ENCODE results near the gene ZFP36L1. TPM values are rescaled to one million over a fixed set of nuclear protein-coding genes. Genes with fewer than 3 reads are reported as not detected.

Gene ZFP36L1
- total RNA-seq, 4 donors from 2014 or later, result 78.8 to 321 (median 195) TPM

- TF ChIP-seq POLR2A (IDR thresholded peaks at IDR 0.05), result no peak
- Histone ChIP-seq H3K9me3 (peaks cover 0 to 1% (median 0%) of the 10 kb centered on the region in 4 donors), H3K4me3 (no peak overlapping the region), H3K4me1 (peaks cover 0 to 22% (median 12%) of the 10 kb centered on the region in 4 donors), H3K27ac (peak overlapping the region; percentile 66 to 82 (median 76)), H3K27me3 (no peaks in the 10 kb centered on the region), H3K36me3 (no peaks in the 10 kb centered on the region)
- DNase-seq, result peak; percentile 43 to 77 (median 72)
These were observed 13.8 kb upstream of the ZFP36L1 start for GRCh38 chr14:68806526-68807147.

GRCh38 chr14:68805414-68805813 is 12.5 kb upstream of the ZFP36L1 start:
- TF ChIP-seq POLR2A (IDR thresholded peaks at IDR 0.05), result no peak
- TF ChIP-seq, protein P1, sequence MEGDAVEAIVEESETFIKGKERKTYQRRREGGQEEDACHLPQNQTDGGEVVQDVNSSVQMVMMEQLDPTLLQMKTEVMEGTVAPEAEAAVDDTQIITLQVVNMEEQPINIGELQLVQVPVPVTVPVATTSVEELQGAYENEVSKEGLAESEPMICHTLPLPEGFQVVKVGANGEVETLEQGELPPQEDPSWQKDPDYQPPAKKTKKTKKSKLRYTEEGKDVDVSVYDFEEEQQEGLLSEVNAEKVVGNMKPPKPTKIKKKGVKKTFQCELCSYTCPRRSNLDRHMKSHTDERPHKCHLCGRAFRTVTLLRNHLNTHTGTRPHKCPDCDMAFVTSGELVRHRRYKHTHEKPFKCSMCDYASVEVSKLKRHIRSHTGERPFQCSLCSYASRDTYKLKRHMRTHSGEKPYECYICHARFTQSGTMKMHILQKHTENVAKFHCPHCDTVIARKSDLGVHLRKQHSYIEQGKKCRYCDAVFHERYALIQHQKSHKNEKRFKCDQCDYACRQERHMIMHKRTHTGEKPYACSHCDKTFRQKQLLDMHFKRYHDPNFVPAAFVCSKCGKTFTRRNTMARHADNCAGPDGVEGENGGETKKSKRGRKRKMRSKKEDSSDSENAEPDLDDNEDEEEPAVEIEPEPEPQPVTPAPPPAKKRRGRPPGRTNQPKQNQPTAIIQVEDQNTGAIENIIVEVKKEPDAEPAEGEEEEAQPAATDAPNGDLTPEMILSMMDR (IDR thresholded peaks at IDR 0.05), result no peak
- H3K4me1 ChIP-seq, result peaks cover 0 to 22% (median 12%) of the 10 kb centered on the region in 4 donors
- H3K27ac ChIP-seq, result peak overlapping the region; percentile 51 to 77 (median 70)
- peaks cover 0 to 7% (median 0%) of the 10 kb centered on the region in 4 donors for H3K9me3 ChIP-seq
- DNase-seq, result peak in 2 of 3 donors; percentile 13 to 15
- no peak overlapping the region for H3K4me3 ChIP-seq
- H3K36me3 ChIP-seq, result no peaks in the 10 kb centered on the region
- H3K27me3 ChIP-seq, result no peaks in the 10 kb centered on the region

GRCh38 chr14:68801631-68802030 is 8.8 kb upstream of the ZFP36L1 start:
- no peak for DNase-seq
- TF ChIP-seq POLR2A (IDR thresholded peaks at IDR 0.05), result no peak
- TF ChIP-seq, protein P1 (IDR thresholded peaks at IDR 0.05), result no peak
- Histone ChIP-seq H3K27me3 (no peaks in the 10 kb centered on the region), H3K27ac (no peak overlapping the region), H3K4me3 (no peak overlapping the region), H3K36me3 (no peaks in the 10 kb centered on the region), H3K4me1 (peaks cover 0 to 12% (median 5%) of the 10 kb centered on the region in 4 donors), H3K9me3 (peaks cover 0 to 7% (median 0%) of the 10 kb centered on the region in 4 donors)

DNA sequence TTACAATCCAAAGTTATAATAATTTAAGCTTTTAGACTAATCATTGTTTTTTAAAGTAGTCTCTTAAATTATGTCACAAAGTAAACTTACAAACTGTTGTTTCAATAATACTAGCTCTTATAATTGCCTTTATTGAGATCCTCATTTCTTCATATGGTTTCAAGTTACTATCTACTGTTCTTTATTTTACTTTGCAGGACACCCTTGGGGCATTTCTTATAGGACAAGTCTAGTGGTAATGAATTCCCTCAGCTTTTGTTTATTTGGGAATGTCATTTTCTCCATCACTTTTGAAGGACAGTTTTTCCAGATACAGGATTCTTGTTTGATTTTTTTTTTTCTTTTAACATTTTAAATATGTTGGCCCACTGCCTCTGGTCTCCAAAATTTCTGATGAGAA is 8.1 kb upstream of the ZFP36L1 start:
- no peaks in the 10 kb centered on the region for H3K36me3 ChIP-seq
- peaks cover 0 to 10% (median 4%) of the 10 kb centered on the region in 4 donors for H3K4me1 ChIP-seq
- no peak for TF ChIP-seq POLR2A (IDR thresholded peaks at IDR 0.05)
- TF ChIP-seq, protein P1 (IDR thresholded peaks at IDR 0.05), result no peak
- H3K9me3 ChIP-seq, result peaks cover 0 to 7% (median 0%) of the 10 kb centered on the region in 4 donors
- no peak overlapping the region for H3K4me3 ChIP-seq
- H3K27ac ChIP-seq, result no peak overlapping the region
- no peaks in the 10 kb centered on the region for H3K27me3 ChIP-seq
- DNase-seq, result no peak

- H3K4me1 ChIP-seq, result peaks cover 0 to 8% (median 3%) of the 10 kb centered on the region in 4 donors
- TF ChIP-seq, protein P1 (IDR thresholded peaks at IDR 0.05), result no peak
- TF ChIP-seq POLR2A (IDR thresholded peaks at IDR 0.05), result no peak
- H3K9me3 ChIP-seq, result peaks cover 0 to 7% (median 0%) of the 10 kb centered on the region in 4 donors
- DNase-seq, result peak in 1 of 3 donors; percentile 23
- H3K27me3 ChIP-seq, result no peaks in the 10 kb centered on the region
- H3K27ac ChIP-seq, result no peak overlapping the region
- H3K4me3 ChIP-seq, result no peak overlapping the region
- no peaks in the 10 kb centered on the region for H3K36me3 ChIP-seq
These were observed 7.5 kb upstream of the ZFP36L1 start for GRCh38 chr14:68800390-68800789.

- TF ChIP-seq, protein P1 (IDR thresholded peaks at IDR 0.05), result no peak
- TF ChIP-seq POLR2A (IDR thresholded peaks at IDR 0.05), result no peak
- no peak for DNase-seq
- Histone ChIP-seq H3K4me1 (peaks cover 0 to 8% (median 3%) of the 10 kb centered on the region in 4 donors), H3K4me3 (no peak overlapping the region), H3K36me3 (no peaks in the 10 kb centered on the region), H3K9me3 (peaks cover 0 to 7% (median 0%) of the 10 kb centered on the region in 4 donors), H3K27me3 (no peaks in the 10 kb centered on the region), H3K27ac (no peak overlapping the region)
These were observed 5.8 kb upstream of the ZFP36L1 start for GRCh38 chr14:68798621-68799020.

Measured in Peyer's patch (tissue), 4 donors.